K562 (cell line): ENCODE measurements around the gene PPP1R10. TPM values are rescaled to one million over a fixed set of nuclear protein-coding genes. Genes with fewer than 3 reads are reported as not detected.

ENCODE experiments used
- CBFA2T3 ChIP-seq: fragments of 450-650 bp; IDR thresholded peaks from 2 replicates; pipeline ENCODE4 v1.6.1; 2017
- CHD7 ChIP-seq: fragments of 200-600 bp; sonication (generic); IDR thresholded peaks from one replicate; pipeline ENCODE4 v1.6.1; 2012; ENCODE audit warnings: mild to moderate bottlenecking, low read depth, low read length, inconsistent platforms
- HMG20B ChIP-seq: fragments of 250-450 bp; sonication (Bioruptor Pico); IDR thresholded peaks from 2 replicates; pipeline ENCODE4 v1.5.0; 2021; ENCODE audit warnings: mild to moderate bottlenecking
- SPI1 ChIP-seq: IDR thresholded peaks from 2 replicates; pipeline ENCODE4 v1.6.1; 2011; ENCODE audit warnings: low read depth, low read length, control low read depth, borderline replicate concordance
- TAF1 ChIP-seq: IDR thresholded peaks from 2 replicates; pipeline ENCODE4 v1.6.1; 2011; ENCODE audit warnings: mild to moderate bottlenecking, low read length, moderate library complexity; ENCODE audit not compliant: insufficient read depth, control insufficient read depth, severe bottlenecking; ENCODE audit errors: extremely low read depth
- ZNF197 ChIP-seq: fragments of 200-800 bp; sonication (Bioruptor generic); IDR thresholded peaks from 2 replicates; pipeline ENCODE4 v1.6.1; 2016; ENCODE audit warnings: low read depth, missing genetic modification characterization, missing compliant biosample characterization
- ZNF79 ChIP-seq: fragments of 250-450 bp; sonication (Bioruptor Pico); IDR thresholded peaks from 2 replicates; pipeline ENCODE4 v1.4.0; 2020; ENCODE audit warnings: low read depth, mild to moderate bottlenecking, moderate library complexity
- polyA plus RNA-seq, 8 experiments: library from polyadenylated mRNA; depleted of rRNA in 4 of 8; stranded (reverse) in 5 of 8; unstranded in 3 of 8; fragments of >200 nt; fragmentation: Nextera tagmentation in 2 of 8; fragmentation: Illumina TruSeq in 1 of 8; extraction: Ambion mirVana in 2 of 8; extraction: Trizol in 1 of 8; gene quantifications; 2 replicates each; pipeline versions ENCODE4 v1.2.1 to v1.2.3, GENCODE V29; 2011 to 2014; ENCODE audit warnings: inconsistent platforms in 1 of 8, missing spikeins in 1 of 8
- total RNA-seq, 7 experiments: library from RNA; depleted of rRNA in 6 of 7; stranded (reverse); fragments of >200 nt in 6 of 7; fragmentation: Illumina TruSeq in 2 of 7; extraction: Trizol in 2 of 7; gene quantifications; 2 replicates each; pipeline versions ENCODE4 v1.2.1 to v1.2.3, GENCODE V29; 2011 to 2021; ENCODE audit warnings: low replicate concordance in 1 of 7
- TF ChIP-seq, protein P1 (sequence below): fragments of 450-650 bp; formaldehyde crosslinking; IDR thresholded peaks from 2 replicates; pipeline ENCODE4 v1.4.0; 2020; ENCODE audit warnings: mild to moderate bottlenecking, moderate library complexity
- TF ChIP-seq, protein P2 (sequence below): fragments of 250-450 bp; sonication (Bioruptor Pico); IDR thresholded peaks from 2 replicates; pipeline ENCODE4 v1.4.0; 2020; ENCODE audit warnings: borderline replicate concordance

PPP1R10 gene
- total and polyA plus RNA-seq, 9 of the 15 experiments (the other 6 are each of a cell fraction or from before 2014, with no cell fraction given): 14.1 to 65.5 (median 32.6) TPM

DNA sequence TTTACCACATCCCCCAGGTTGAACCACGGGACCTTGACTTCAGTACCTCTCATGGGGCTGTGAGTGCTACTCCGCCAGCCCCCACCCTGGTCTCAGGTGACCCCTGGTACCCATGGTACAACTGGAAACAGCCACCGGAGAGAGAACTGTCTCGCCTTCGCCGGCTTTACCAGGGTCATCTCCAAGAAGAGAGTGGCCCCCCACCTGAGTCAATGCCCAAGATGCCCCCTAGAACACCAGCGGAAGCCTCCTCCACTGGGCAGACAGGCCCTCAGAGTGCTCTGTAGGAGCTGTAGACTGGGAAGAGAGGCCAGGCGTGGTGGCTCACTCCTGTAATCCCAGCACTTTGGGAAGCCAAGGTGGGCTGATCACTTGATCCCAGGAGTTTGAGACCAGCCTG is 8.5 kb upstream of the PPP1R10 start (continued):
- TF ChIP-seq CHD7 (no peak), SPI1 (no peak), TAF1 (no peak), ZNF197 (CRISPR knock-in tag) (no peak), ZNF79 (CRISPR knock-in tag) (no peak), HMG20B (CRISPR knock-in tag) (no peak), CBFA2T3 (no peak)
- TF ChIP-seq, protein P1, sequence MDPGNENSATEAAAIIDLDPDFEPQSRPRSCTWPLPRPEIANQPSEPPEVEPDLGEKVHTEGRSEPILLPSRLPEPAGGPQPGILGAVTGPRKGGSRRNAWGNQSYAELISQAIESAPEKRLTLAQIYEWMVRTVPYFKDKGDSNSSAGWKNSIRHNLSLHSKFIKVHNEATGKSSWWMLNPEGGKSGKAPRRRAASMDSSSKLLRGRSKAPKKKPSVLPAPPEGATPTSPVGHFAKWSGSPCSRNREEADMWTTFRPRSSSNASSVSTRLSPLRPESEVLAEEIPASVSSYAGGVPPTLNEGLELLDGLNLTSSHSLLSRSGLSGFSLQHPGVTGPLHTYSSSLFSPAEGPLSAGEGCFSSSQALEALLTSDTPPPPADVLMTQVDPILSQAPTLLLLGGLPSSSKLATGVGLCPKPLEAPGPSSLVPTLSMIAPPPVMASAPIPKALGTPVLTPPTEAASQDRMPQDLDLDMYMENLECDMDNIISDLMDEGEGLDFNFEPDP (CRISPR knock-in tag): no peak
- TF ChIP-seq, protein P2, sequence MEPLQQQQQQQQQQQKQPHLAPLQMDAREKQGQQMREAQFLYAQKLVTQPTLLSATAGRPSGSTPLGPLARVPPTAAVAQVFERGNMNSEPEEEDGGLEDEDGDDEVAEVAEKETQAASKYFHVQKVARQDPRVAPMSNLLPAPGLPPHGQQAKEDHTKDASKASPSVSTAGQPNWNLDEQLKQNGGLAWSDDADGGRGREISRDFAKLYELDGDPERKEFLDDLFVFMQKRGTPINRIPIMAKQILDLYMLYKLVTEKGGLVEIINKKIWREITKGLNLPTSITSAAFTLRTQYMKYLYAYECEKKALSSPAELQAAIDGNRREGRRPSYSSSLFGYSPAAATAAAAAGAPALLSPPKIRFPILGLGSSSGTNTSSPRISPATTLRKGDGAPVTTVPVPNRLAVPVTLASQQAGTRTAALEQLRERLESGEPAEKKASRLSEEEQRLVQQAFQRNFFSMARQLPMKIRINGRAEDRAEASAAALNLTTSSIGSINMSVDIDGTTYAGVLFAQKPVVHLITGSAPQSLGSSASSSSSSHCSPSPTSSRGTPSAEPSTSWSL (CRISPR knock-in tag): no peak
- TF ChIP-seq, all 486 proteins: peak for 0
